NCI-H2029 (cell line): Measurements from ENCODE around the gene VTI1A.

ENCODE experiments used
- DNase-seq: peaks from one replicate; lab custom pipeline; 2025; lab: John Stamatoyannopoulos, UW

Gene VTI1A

DNA sequence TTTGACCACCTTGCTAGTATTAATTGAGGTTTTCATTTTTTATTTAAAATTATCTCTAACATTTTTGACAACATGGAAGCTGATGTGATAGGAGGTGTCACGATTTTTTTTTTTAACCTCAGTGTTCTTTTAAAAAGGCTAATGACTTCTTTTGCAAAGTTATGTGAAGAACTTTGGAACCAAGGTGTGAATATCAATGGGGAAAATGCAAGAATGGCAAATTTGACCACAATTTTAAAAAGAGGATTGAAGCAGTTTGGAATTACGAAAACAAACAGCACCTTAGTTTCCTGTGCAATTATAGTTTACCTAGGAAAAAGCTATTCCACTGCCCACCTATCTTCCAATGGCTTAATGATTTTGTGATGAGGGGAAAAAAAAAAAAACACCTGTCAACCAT is 232.4 kb downstream of the VTI1A start:
- no peak for DNase-seq

DNA sequence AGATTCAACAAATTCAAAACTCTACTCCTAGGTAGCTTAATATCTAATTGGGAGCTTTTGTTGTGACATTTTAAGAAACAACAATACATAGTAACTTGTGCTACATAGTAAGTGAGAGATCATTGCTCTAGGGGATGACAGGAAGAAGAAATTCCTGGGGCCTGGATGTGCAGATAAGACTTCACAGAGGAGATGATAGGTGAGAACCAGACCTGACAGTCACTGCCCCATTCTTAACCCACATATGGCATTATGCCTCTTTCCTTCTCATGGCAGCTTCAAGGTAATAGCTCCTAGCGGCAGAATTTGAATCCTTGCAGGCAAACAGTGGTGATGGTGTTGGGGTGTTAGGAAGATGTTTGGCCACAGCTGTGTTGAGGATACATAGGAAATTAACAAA is 233.6 kb downstream of the VTI1A start:
- DNase-seq, result no peak

DNA sequence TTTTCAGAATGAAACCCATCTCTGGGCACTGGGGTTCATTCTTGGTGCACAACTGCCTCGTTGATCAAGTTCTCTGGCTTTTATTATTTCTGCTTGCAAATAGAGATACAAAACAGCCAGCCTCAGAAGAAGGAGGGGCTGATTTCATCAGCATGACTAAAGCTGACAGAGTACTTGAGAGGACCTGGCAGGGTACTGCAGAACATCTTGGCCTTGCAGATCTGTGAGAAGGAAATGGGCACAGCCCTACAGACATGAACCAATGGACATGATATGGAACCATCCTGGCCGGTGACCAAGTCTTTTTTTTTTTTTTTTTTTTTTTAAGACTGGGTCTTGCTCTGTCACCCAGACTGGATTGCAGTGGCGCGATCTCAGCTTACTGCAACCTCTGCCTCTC is 240.6 kb downstream of the VTI1A start:
- no peak for DNase-seq

DNA sequence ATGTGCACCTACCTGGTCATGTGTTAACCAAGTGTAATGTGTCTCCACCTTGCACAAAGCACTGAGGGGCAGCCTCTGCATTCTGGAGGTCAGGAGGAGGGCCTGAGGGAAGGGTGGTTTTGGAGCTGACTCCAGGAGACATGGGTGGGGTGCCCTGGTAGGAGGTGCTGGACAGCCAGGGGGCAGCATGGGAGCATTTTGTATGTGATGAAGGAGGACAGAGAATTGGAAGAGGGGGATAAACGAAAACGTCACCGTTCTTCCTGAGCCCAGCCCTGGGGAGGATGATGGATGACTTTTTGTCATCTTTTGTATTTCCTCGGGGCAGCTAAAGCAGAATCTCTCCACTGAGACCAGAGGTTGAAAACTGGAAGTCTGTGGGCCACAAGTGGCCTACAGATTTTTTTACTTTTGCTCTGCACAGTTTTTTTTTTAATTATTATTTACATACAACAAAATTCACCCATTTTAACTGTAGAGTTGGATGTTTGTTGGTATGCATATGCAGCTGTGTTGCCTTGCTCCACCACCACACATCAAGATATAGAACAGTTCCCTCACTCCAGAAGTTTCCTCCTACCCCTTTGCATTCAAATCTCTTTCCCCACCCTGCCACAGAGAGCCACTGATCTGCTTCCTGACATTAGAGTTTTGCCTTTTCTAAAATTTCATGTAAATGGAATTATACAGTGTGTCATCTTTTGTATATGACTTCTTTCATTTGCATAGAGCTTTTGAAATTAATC is 242.5 kb downstream of the VTI1A start:
- DNase-seq, result no peak

DNA sequence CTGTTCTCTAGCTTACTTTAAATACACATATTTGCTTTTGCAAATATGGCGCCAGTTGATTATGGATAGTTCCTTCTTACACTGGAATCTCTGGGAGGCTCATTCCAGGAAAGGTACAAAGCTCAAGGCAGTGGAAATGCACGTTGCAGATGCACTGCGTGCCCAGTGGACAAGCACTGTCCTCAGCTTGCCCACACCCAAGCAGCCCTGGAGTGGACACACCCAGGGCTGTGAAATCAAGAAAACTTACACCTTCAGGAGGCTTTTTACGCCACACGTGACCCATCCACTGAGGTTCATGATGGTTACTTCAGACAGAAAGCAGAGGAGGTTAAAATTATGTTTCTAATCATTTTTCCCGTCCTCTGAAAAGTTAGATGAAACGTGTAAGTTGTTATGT is 248.5 kb downstream of the VTI1A start:
- DNase-seq, result no peak

DNA sequence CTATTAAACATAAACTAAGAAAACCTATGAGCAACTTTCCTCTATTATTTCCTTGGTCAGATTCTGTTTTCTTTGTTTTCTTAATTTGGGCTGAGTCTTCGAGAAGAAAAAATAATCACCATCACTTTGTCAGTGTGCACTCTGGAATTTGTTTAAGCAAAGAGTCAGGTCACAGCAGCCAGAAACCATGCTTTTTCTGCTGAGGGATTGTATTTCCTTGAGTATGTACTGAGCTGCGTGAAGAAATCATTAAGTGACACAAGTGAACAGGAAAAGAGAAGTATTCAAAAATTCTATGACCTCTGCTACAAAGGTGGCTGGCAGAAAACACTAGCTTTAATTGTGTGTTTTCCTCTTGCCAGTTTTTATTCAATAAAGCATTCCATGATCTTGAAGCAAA is 249.6 kb downstream of the VTI1A start:
- no peak for DNase-seq

DNA sequence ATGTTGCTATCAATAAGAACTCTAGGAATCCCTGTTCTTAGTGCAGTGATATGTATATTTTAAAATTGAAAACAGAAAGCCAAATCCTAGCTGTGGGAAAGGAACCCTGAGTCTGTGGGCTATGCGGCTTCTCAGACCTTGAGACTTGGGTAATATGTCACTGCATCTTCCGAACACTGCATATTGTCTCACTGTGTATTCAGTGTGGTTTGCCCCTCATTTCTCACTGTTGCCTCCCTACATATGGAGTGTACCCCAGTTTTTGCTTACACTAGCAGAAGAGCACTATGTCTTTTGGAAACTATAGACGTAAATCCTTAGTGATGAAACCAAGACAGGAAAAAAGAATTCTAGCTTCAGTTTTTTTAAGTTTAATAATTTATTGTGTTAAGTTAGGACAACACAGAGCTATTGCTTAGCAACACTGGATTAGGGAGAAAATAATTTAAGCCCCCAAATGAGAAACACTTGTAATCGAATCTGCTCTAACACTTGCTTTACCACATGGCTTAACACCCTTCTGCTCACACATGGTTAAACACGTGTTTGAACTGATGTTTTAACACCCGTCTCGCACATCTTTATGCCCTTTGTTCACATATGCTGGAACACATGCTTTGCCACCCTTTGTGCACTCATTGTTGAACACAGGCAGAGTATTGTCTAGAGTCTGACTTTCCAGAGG is 251.3 kb downstream of the VTI1A start:
- DNase-seq, result no peak

DNA sequence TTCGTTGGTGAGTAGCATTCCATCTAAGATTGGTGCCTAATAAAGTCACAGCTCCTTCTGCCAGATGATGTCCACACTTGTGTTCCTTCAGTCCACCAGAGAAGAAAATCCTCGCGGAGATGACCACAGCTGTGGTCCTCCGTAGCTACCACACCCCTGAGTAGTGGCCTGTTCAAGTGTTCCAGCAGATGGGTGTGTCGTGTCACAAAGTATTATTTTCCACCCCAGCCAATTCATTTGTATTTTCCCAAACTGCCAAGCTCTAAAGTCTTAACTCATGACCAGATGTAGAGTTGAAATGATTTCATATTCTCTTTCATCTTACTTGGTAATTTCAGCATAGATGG is 251.8 kb downstream of the VTI1A start:
- no peak for DNase-seq

DNA sequence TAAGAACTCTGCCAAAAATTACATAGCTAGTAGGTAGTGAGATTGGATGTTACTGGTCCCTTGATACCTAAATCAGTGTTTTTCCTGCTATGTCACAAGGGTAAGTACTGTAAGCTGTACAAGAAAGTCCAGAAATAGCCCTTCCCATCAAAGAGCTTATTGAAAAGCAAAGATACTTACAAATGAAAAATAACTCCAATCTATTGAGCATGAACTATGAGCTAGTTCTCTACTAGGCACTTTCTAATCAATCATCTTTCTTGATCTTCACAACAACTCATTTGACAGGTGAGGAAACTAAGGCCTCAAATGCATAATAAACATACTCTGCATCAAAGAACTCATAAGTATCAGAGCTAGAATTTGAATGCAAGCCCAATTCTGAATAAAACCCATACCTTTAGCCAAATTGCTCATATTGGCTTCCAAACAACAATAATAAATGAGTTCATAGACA is 253.2 kb downstream of the VTI1A start:
- no peak for DNase-seq

DNA sequence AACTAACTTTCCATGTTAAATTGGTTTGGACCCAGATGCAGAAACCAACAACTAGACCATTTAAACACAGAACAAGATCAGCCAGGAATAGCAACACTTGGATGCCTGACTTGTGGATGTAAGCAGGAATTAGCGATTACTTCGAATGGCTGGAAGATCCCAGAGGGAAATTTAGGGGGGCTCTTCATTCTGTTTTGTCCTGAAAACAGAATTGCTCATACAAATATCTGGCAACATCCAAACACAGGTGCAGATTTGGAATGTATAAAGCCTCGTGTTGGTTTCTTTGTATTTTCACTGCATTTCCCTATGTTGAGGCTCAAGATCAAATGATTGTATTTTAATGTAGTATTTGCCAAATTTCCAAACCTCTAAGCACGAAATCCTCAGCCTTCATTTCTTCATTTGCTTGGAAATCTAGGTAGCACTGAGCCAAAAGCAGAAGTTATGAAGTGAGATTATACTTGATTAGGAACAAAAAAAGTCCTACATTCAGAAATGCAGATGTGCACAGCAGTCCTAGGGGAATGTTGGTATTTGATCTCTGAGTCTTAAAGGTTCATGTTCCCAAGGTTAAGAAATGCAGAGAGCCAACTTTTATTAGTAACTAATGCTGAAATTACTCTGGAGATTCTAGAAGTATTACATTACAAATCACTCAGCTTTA is 254.3 kb downstream of the VTI1A start:
- no peak for DNase-seq

DNA sequence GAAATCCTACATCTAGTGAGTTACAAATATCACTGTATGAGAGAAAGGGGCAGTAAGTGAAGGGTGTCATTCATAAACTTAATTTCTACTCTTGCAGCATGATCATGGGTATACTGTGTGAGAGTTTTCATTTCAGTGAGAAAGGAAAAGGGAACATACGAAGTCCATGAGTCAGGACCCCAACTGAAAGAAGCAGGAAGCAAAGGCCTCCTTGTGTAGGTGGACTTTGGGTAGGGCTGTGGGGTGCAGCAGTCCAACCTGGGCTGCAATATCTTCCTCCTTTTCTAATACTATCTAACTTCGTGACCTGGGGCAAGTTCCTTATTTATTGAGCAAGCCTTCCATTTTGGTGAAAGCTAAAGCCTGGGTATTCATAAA is 254.9 kb downstream of the VTI1A start:
- no peak for DNase-seq

DNA sequence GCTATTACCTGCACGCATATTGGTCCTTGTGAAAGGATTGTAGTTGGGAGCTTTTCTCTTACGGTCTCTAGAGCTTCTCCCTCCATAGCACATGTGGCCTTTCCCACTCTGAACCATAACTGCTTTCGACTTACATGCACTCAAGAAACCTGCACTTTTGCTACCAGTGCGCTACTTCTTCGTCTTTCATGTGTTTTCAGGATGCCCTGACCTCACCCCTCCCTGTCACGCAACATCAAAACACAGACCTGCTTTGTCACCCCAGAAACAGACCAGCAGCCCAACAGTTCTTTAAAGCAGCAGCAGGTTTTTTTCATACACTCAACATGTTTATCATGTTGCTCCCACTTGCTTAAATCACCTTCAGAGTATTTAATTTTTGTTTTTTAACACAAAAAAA is 259.6 kb downstream of the VTI1A start:
- no peak for DNase-seq

DNA sequence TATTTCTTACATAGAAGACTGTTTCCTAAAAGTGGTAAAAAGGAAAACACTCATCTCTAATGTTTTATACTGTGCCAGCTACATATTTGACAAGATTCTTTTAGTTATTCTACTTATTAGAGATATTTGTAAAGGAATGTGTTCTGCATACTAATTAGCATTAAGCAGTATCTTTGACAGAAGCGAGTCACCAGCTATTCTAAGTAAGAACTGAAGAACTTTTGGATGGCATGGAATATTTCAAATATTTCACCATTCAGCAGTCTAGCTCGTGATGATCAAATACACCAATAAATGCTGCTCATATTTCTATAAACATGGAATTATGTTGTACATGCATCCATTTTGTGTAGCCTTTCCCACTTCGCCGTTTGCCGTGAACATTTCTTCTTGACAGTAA is 261.4 kb downstream of the VTI1A start:
- DNase-seq, result no peak

DNA sequence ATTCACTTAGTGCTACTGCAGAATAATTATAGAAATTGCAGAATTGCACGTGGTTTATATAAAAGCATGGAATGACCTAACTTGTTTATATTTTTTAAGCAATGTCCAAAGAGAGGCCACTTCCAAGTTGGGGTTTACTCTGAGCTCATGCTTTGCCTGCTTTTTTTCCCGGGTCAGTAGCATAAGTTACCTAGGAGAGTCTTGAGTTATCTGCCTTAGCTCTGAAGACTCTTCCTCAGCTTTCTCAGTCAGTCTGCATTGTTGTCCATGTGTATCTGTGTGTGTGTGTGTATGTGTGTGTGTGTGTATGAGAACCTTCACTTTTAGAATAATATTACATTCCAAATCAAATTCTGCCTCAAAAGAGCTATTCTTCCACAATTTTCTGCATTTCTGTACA is 263.5 kb downstream of the VTI1A start:
- no peak for DNase-seq

DNA sequence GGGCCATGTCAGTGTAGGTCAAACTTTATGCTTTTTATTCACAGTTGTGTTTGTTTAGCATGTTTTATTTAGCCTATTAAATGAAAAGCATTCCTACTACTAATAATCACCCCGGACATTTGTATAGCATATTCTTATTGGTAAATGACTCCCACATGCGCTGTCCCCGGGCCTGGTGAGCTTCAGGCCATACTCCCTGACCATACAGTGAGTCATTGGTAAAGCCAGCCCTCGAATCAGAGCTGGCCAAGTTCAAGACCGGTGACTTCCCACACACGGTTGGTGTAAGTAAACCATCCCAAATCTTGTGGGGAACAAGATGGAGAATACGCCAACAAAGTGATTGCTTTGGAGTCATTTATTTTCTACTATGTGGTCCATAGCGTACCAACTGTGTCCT is 264.4 kb downstream of the VTI1A start:
- no peak for DNase-seq

DNA sequence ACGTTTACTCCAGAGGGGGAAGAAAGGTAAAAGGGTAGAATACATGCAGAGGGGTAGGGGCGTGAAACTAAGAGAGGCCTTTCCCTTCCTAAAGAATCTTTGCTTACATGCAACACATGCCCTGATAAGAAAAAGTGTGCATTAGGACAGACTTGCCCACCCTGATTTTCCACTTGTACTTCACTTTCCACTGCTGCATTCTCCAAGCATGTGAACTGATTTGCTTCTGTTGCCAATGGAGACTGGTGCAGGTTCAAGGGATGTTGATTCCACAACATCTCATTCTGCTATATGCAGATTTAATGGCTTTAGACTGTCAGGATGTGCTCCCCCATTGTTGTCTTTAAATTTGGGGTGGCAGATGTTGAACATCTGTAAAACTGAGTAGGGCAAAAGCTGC is 265.5 kb downstream of the VTI1A start:
- no peak for DNase-seq

DNA sequence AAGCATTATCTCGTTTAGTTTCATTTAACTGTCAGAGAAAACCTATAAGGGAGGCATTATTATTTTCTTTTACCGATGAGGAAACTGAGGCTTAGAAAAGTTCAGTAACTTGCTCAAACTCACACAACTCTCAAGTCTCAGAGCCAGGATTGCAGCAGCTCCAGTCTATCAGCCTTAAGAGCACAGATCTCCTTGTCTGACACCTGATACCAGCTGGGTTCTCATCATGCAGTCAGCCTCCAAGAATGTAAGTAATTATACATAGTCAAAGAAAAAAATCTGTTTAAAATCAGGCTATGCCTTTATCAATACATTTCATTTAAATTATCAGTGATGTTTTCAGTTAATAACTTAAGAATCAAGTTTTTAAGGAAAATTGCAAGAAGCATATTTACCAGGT is 266.4 kb downstream of the VTI1A start:
- DNase-seq, result no peak

DNA sequence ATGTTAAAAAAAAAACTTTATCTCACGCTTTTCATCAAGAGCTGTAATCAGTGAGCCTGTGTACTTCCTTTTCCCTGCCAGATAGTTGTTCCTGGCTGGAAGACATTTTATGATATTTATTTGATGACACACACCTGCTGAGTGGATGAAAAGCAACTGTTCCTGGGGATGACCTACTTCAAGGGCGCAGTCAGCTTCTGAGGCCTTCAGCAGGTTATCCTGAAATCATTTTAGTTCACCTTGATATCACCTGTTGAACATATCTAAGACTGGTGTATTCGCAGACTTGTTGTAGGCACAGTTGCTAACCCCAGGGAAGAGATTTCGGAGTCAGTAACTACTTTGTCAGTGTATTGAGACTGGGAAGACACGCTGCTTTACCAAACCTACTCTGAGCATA is 268.6 kb downstream of the VTI1A start:
- no peak for DNase-seq

DNA sequence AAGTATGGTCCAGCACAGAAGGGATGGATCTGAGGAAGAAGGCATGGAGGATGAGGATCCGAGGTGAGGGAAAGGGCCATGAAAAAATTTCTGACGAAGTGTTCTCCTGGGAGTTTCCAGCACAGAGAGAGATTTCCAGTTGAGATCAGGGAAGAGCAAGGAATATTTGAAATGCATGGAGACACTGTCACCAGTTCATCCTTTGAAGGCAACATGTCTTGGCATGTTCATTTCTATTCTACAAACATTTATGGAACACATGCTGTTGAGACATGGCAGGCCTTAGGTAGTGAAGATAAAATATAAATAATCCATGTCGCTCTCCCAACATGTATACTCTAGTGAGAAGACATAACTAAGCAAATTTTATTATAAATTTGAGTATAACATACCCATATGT is 269.1 kb downstream of the VTI1A start:
- DNase-seq, result no peak

DNA sequence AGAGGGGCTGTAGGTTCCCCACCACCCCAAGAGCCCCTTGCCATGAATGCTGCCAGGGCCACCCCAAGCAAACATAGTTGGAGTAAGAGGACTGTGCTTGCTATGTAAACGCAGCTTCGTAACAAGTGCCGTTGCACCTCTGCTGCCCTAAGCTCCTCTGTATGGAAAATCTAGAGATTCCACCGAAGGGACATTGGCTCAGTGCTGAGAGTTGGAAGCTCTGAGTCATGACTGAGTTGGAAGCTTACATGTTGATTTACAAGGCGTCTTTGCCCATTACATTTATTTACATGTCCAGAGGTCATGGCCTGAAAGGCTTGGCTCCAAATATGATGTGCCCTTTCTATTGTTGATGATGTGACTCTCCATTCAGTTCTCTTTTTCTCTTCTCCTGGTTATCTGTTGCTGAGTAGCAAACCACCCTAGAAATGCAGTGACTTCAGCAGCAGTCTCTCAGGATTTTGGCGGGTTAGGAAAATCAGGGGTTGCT is 270.0 kb downstream of the VTI1A start:
- no peak for DNase-seq

DNA sequence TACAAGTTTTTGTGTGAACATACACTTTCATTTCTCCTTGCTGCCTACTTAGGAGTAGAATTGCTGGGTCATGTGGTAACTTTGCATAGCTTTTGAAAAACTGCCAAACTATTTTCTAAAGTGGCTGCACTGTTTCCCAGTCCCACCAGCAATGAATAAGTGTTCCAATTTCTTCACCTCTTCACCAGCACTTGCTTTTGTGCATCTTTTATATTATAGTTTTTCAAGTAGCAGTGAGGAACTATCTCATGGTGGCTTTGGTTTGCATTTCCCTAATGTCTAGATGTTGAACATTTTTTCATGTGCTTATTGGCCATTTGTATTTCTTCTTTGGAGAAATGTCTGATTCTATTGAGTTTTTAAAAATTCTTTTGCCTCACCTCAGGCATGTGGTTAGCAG is 273.2 kb downstream of the VTI1A start:
- no peak for DNase-seq

DNA sequence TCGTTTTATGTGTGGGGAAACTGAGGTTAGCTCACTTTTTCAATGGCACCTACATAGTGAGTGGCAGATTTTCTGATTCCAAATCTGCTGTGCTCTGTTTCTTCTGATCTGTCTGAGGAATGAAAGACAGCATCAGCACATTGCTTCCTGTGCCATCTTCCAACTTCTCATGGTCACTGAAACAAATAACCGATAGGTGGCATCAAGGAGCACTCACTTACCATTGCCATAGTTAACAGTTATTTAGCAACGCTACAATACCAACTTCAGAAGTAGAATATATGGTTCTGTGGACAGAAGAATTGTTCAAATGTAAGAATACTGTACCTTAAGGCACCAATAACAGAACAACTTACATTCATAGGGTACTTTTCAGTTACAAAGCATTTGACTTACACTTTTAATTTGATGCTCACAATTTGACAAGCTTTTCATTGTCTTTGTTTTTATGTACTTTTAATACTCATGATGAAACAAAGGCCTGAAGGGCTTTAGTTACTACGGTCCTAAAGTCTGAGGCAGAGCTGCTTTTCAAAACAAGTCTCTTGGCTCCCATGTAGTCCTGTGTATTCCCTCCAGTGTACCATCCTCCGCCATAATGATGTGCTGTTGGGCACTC is 274.2 kb downstream of the VTI1A start:
- DNase-seq, result no peak

DNA sequence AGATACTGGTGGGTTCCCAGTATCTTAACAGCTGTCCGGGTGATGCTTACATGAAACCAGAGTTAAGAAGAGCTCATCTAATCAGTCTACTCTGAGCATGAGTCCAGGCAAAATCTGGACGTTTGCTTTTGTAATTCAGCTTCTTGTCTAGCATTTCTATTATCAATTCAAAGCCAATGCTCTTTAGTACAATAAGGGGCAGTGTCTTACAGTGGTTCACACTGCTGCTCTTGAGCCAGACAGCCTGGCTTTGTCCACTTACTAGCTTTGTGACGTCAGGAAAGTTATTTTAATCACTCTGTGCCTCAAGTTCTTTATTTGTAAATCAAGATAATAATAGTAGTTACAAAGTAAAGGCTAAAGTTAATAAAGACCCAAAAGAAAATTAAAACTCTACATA is 275.7 kb downstream of the VTI1A start:
- DNase-seq, result no peak
